NCI-H69 (cell line): ENCODE results near the gene TEX36.
A peak's percentile ranks its signal among the peaks of the same experiment; 100 is the strongest.
"Not testable (repeated sequence)": the region's sequence is repeated elsewhere in the genome, so short reads cannot be mapped to it uniquely, and the experiment has no call there.

Source experiments
- DNase-seq: peaks from one replicate; lab custom pipeline; 2025; lab: John Stamatoyannopoulos, UW

The TEX36 gene

DNA sequence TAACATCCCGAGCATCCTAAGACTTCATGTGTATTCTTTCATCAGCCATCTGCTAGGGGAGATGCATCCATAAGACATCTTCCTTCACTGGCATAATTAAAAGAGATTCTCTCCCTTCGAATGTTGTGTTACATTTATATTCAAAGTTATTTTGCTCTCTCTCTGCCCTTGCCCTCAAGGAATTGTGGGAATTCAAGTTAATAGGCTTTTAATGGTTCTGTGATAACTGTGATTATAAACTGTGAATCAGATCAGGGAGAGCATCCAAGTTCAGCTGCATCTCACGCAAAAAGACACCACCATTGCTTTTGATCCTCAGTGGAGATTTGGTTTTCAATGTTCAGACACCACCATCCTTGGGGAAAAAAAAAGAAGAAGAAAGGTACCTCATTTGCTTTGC lies 9.2 kb upstream of the TEX36 start:
- DNase-seq = no peak

- DNase-seq = peak; percentile 61
These were observed 8.4 kb upstream of the TEX36 start for GRCh38 chr10:125691160-125691981.

DNA sequence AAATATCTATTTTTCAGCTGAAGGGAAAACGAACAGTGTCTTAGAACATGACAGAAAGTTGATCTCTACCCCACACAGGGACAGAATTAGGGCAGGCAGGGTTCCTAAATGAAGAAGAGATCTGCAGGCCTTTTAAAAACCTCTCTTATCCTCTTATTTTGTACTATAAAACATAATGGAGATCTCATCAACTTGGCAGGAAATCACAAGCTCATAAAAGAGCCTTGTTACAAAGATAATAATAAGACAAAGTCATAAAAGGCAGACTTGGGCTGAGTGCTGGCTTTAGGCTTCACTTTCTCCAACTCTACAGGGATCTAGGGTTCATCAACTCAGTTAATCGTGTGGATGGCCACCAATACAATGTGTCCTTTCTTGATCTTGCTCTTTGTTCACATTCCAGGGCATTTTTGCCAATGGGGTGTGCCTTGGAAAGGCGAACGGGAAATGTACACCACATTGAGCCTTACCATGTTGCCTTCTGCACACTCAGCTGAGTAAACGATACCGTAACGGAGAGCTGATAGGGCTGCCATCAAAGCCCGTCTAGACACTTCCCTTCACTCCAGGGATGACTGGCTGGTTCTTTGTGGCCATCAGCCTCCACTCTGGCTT lies 7.1 kb upstream of the TEX36 start:
- DNase-seq = peak; percentile 7

- DNase-seq = no peak
These were observed 4.7 kb upstream of the TEX36 start for GRCh38 chr10:125687507-125688185.

- no peak for DNase-seq
These were observed 1.6 kb upstream of the TEX36 start for GRCh38 chr10:125684581-125684980.

- no peak for DNase-seq
These were observed 858 bp upstream of the TEX36 start for GRCh38 chr10:125683821-125684220.

- DNase-seq = no peak
These were observed 3.5 kb downstream of the TEX36 start for GRCh38 chr10:125679436-125679835.

DNA sequence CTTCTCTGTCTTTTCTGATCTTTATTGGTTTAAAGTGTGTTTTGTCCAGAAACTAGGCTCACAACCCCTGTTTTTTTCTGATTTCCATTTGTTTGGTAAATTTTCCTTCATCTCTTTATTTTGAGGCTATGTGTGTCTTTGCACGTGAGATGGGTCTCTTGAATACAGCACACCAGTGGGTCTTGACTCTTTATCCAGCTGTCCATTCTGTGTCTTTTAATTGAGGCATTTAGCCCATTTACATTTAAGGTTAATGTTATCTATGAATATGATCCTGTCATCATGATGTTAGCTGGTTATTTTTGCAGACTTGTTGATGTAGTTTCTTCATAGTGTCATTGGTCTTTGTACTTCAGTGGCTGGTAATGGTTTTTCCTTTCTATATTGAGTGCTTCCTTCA lies 10.1 kb downstream of the TEX36 start:
- no peak for DNase-seq

- no peak for DNase-seq
These were observed 20.4 kb downstream of the TEX36 start for GRCh38 chr10:125662584-125662983.

- DNase-seq = peak; percentile 3
These were observed 20.9 kb downstream of the TEX36 start for GRCh38 chr10:125661941-125662515.

- DNase-seq = no peak
These were observed 21.5 kb downstream of the TEX36 start for GRCh38 chr10:125661431-125661940.

- no peak for DNase-seq
These were observed 23.9 kb downstream of the TEX36 start for GRCh38 chr10:125659071-125659470.

DNA sequence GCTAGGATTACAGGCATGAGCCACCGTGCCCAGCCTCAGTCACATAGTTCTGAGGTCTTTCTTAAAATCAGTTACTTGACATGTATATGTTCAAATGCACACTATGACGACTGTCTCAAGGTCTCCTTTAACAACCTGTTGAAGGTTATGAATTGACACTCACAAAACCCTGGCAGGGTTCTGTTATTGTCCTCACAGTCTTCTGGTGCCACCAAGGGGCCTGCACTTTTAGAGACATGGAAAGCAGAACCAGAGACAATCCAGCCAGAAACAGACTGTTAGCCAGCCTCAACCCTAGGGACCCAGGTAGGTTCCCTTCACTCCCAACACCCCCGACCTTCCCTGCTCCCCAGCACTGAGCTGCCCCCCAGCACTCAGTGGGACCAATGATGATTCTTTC lies 26.4 kb downstream of the TEX36 start:
- no peak for DNase-seq

DNA sequence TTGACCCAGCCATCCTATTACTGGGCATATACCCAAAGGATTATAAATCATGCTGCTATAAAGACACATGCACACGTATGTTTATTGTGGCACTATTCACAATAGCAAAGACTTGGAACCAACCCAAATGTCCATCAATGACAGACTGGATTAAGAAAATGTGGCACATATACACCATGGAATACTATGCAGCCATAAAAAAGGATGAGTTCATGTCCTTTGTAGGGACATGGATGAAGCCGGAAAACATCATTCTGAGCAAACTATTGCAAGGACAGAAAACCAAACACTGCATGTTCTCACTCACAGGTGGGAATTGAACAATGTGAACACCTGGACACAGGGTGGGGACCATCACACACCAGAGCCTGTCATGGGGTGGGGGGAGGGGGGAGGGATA lies 29.9 kb downstream of the TEX36 start:
- DNase-seq = not testable (repeated sequence)

DNA sequence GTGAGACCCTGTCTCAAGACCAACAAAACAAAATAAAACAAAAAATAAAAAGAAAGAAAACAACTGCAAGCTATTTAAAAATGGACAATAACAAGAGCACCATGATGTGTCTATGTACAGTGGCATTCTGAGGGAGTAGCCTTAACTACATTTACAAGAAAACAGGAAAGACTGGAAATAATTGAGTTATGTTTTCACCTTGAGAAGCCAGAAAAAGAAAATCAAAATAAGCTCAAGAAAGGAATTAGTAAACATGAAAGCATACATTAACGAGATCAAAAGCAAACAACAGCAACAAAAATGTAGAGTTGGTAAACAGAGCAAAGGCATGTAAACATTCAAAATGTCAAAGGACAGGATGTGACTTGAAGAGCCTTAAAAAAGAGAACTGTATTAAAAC lies 36.7 kb downstream of the TEX36 start:
- no peak for DNase-seq

DNA sequence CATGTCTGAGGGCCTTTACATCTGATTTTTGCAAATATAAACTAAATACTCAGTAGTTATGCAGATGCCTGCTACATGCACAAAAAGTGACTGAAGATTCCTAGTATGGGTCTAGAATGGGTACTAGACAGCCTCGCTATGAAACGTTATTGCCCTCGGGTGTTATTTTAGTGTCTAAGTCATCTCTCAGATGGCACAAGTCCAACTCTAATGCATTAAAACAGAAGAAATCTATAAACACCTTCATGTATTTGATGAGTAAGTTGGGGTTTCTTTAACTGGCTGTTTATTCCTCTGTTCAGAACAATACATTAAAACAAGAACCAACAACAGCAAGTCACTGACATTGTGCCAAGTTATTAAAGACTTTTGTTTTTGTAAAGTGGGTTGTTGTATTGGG lies 41.6 kb downstream of the TEX36 start:
- DNase-seq = no peak

- no peak for DNase-seq
These were observed 42.3 kb downstream of the TEX36 start for GRCh38 chr10:125640653-125641052.

DNA sequence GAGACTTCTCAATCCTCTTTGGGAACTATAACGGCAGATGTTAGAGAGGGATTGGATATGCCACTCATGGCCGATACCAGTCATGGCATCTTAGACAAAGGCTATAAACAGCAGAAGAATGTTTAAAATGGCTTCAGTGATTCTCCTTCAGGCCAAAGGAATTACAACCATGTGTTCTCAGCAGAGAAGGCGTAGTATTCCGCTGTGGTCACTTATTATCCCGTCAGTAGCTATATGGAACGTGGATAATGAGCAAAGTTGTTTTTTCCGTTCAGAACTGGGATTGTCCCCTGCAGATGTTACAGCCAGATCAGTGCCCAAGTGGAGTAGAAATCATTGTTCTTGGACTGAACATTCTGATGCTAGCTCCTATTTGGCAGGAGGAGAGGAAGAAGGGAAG lies 43.1 kb downstream of the TEX36 start:
- no peak for DNase-seq

GRCh38 chr10:125638555-125638954 lies 44.4 kb downstream of the TEX36 start:
- DNase-seq = no peak

GRCh38 chr10:125637496-125637895 lies 45.5 kb downstream of the TEX36 start:
- DNase-seq = no peak

DNA sequence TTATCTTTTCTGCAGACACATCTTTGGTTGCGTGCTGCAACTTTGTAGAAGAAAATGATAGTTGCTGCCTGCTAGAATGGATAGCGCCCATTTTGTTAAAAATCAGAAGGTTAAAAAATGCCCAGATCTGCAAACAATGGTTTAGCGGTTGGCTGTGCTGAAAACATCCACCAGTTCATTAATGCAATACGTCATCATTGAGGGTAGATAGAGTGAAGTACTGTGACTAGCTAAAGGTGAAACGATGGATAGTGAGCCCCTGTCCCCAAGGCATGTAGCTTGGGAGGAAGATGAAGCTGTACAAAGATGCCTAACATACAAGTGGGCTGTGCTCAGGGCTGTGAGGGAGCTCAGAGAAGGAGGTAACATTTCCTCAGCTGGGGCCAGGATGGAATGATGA lies 48.4 kb downstream of the TEX36 start:
- no peak for DNase-seq

DNA sequence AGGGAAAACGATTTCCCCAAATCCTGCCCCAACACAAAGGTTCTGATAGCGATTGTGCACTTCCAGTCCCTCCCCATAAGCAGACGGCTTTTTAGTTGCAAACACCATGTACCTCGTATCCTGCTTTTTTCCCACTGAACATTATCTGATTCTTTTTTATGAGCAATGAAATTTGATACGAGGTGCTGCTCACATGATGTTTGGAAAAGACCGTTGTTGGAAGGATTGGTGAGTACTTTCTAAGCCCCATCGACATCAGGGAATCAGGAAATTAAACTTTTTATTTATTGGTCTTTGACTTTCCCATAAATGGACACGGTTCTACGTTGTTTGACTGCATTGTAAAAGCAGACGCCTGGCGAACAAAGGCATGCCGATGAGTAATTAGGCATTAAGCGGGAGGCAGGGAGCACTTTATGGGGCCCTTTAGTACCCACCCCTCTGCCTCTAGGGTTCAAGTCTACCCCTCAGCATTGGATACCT lies 49.4 kb downstream of the TEX36 start:
- DNase-seq = peak; percentile 26
